ENCODE data around the gene UPF2. TPM values are rescaled to one million over a fixed set of nuclear protein-coding genes. Genes with fewer than 3 reads are reported as not detected.

UPF2 gene
- total RNA-seq, 3 donors from 2014 or later: 22.4 to 32.9 (median 29.2) TPM

- TF ChIP-seq POLR2AphosphoS5 (IDR thresholded peaks at IDR 0.05): no peak
- Histone ChIP-seq H3K27ac (no peak overlapping the region), H3K27me3 (no peaks in the 10 kb centered on the region), H3K36me3 (no peaks in the 10 kb centered on the region), H3K9me3 (no peaks in the 10 kb centered on the region), H3K4me1 (no peaks in the 10 kb centered on the region), H3K4me3 (no peak overlapping the region)
- no peak for DNase-seq (ENCODE audit: low spot score in 2 of 2)
- intact Hi-C loops (cut with DNase I; ENCODE audit: low total_unique reads): no loop called here
Measured at GRCh38 chr10:12063483-12063818, 20.8 kb upstream of the UPF2 start.

- no peaks in the 10 kb centered on the region for H3K27me3 ChIP-seq
- H3K4me1 ChIP-seq: no peaks in the 10 kb centered on the region
- H3K27ac ChIP-seq: no peak overlapping the region
- H3K36me3 ChIP-seq: no peaks in the 10 kb centered on the region
- no peak for DNase-seq (ENCODE audit: low spot score in 2 of 2)
- no peak overlapping the region for H3K4me3 ChIP-seq
- H3K9me3 ChIP-seq: no peaks in the 10 kb centered on the region
- TF ChIP-seq POLR2AphosphoS5 (IDR thresholded peaks at IDR 0.05) (no peak), POLR2A (IDR thresholded peaks at IDR 0.05) (no peak)
- TF ChIP-seq, protein P1, sequence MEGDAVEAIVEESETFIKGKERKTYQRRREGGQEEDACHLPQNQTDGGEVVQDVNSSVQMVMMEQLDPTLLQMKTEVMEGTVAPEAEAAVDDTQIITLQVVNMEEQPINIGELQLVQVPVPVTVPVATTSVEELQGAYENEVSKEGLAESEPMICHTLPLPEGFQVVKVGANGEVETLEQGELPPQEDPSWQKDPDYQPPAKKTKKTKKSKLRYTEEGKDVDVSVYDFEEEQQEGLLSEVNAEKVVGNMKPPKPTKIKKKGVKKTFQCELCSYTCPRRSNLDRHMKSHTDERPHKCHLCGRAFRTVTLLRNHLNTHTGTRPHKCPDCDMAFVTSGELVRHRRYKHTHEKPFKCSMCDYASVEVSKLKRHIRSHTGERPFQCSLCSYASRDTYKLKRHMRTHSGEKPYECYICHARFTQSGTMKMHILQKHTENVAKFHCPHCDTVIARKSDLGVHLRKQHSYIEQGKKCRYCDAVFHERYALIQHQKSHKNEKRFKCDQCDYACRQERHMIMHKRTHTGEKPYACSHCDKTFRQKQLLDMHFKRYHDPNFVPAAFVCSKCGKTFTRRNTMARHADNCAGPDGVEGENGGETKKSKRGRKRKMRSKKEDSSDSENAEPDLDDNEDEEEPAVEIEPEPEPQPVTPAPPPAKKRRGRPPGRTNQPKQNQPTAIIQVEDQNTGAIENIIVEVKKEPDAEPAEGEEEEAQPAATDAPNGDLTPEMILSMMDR (IDR thresholded peaks at IDR 0.05): no peak
- intact Hi-C loops (cut with DNase I; ENCODE audit: low total_unique reads): no loop called here
Measured at GRCh38 chr10:12062754-12063482, 20.3 kb upstream of the UPF2 start.

GRCh38 chr10:12061124-12061523 is 18.5 kb upstream of the UPF2 start:
- Histone ChIP-seq H3K4me3 (no peak overlapping the region), H3K4me1 (no peaks in the 10 kb centered on the region), H3K27me3 (no peaks in the 10 kb centered on the region), H3K36me3 (no peaks in the 10 kb centered on the region), H3K9me3 (no peaks in the 10 kb centered on the region), H3K27ac (no peak overlapping the region)
- no peak for DNase-seq (ENCODE audit: low spot score in 2 of 2)
- no peak for TF ChIP-seq POLR2AphosphoS5 (IDR thresholded peaks at IDR 0.05)
- TF ChIP-seq, protein P1 (IDR thresholded peaks at IDR 0.05): no peak
- no peak for TF ChIP-seq POLR2A (IDR thresholded peaks at IDR 0.05)
- intact Hi-C loops (cut with DNase I; ENCODE audit: low total_unique reads): no loop called here

GRCh38 chr10:12056748-12057147 is 14.1 kb upstream of the UPF2 start:
- no peaks in the 10 kb centered on the region for H3K27me3 ChIP-seq
- no peaks in the 10 kb centered on the region for H3K4me1 ChIP-seq
- DNase-seq (ENCODE audit: low spot score in 2 of 2): no peak
- no peaks in the 10 kb centered on the region for H3K9me3 ChIP-seq
- no peak overlapping the region for H3K4me3 ChIP-seq
- intact Hi-C loops (cut with DNase I; ENCODE audit: low total_unique reads): no loop called here
- TF ChIP-seq POLR2AphosphoS5 (IDR thresholded peaks at IDR 0.05): no peak
- H3K27ac ChIP-seq: no peak overlapping the region
- H3K36me3 ChIP-seq: no peaks in the 10 kb centered on the region

DNA sequence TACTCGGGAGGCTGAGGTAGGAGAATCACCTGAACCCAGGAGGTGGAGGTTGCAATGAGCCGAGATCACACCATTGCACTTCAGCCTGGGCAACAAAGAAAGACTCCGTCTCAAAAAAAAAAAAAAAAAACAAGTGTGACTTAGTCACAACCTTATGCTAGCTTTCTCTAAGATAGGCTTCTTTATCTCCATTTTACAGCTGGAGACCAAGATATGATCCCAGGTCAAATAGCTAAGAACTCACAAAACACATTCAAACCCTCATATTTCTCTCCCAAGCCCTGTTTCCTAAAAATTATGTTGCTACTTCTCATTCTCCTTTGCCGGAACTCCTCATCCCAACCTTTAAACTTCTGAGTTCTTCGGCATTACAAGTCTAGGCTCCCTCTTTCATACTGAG is 13.1 kb upstream of the UPF2 start:
- H3K4me1 ChIP-seq: no peaks in the 10 kb centered on the region
- DNase-seq (ENCODE audit: low spot score in 2 of 2): no peak
- H3K36me3 ChIP-seq: no peaks in the 10 kb centered on the region
- no peaks in the 10 kb centered on the region for H3K9me3 ChIP-seq
- H3K27ac ChIP-seq: no peak overlapping the region
- H3K4me3 ChIP-seq: no peak overlapping the region
- no peaks in the 10 kb centered on the region for H3K27me3 ChIP-seq
- TF ChIP-seq POLR2AphosphoS5 (IDR thresholded peaks at IDR 0.05): no peak
- TF ChIP-seq, protein P1 (IDR thresholded peaks at IDR 0.05): no peak
- TF ChIP-seq POLR2A (IDR thresholded peaks at IDR 0.05): no peak
- intact Hi-C loops (cut with DNase I; ENCODE audit: low total_unique reads): no loop called here

DNA sequence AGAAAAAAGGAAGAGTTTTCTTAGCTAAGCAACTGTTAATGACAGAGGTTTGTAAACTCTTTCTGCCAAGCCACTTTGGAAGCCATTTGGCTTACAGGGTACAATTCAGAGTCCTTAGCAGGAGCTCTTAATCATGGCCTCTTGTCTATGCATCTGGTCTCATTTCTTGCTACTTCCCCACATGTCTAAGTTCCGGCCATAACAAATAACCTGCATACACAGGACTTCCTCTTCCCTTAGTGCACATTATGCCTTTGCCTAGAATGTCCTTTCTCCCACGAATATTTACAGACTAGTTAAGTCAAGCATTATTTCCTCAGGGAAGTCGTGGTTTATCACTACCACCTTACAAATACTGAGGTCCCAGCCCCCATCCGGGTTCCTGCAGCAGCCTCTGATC is 8.6 kb upstream of the UPF2 start:
- no peak overlapping the region for H3K4me3 ChIP-seq
- H3K9me3 ChIP-seq: no peaks in the 10 kb centered on the region
- no peaks in the 10 kb centered on the region for H3K27me3 ChIP-seq
- no peak for DNase-seq (ENCODE audit: low spot score in 2 of 2)
- H3K36me3 ChIP-seq: no peaks in the 10 kb centered on the region
- no peaks in the 10 kb centered on the region for H3K4me1 ChIP-seq
- no peak for TF ChIP-seq POLR2A (IDR thresholded peaks at IDR 0.05)
- no peak overlapping the region for H3K27ac ChIP-seq
- intact Hi-C loops (cut with DNase I; ENCODE audit: low total_unique reads): no loop called here

GRCh38 chr10:12050528-12050927 is 7.9 kb upstream of the UPF2 start:
- no peaks in the 10 kb centered on the region for H3K36me3 ChIP-seq
- H3K4me1 ChIP-seq: no peaks in the 10 kb centered on the region
- no peak overlapping the region for H3K4me3 ChIP-seq
- no peak for DNase-seq (ENCODE audit: low spot score in 2 of 2)
- H3K27ac ChIP-seq: no peak overlapping the region
- intact Hi-C loops (cut with DNase I; ENCODE audit: low total_unique reads): no loop called here
- no peaks in the 10 kb centered on the region for H3K27me3 ChIP-seq
- H3K9me3 ChIP-seq: no peaks in the 10 kb centered on the region
- TF ChIP-seq POLR2AphosphoS5 (IDR thresholded peaks at IDR 0.05) (no peak), POLR2A (IDR thresholded peaks at IDR 0.05) (no peak)
- TF ChIP-seq, protein P1 (IDR thresholded peaks at IDR 0.05): no peak
